ENCODE data around the gene KAT8. TPM values are rescaled to one million over a fixed set of nuclear protein-coding genes. Genes with fewer than 3 reads are reported as not detected.

Gene KAT8
- total and polyA plus RNA-seq, 10 of the 15 experiments (the other 5 are each of a cell fraction or from before 2014, with no cell fraction given), result 5.5 to 55.8 (median 39.6) TPM

DNA sequence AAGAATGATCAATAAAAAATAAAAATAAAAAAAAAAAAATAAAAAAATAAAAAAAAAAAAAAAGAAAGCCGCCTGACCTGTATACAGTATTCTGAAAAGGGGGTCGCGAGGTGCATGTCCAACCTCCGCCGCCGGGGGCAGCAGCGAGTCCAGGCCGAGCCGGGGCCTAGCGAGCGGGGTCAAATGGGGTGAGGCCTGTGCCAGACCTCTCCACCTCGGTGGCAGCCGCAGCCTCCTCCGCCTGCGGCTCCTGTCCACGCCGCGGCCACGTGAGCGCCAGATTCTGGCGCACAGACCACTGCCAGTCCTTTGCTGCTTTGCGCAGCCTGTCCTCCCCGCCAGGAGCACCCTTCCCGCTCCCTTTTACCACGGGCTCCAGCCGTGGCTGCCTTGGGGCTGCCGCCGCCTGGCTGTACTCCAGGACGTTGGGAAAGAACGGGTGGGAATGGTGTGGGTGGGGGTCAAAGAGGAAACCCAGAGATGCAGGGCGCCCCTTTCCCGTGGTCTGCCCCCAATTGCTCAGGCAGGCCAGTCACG is 11.7 kb upstream of the KAT8 start (continued):
- TF ChIP-seq, protein P1, sequence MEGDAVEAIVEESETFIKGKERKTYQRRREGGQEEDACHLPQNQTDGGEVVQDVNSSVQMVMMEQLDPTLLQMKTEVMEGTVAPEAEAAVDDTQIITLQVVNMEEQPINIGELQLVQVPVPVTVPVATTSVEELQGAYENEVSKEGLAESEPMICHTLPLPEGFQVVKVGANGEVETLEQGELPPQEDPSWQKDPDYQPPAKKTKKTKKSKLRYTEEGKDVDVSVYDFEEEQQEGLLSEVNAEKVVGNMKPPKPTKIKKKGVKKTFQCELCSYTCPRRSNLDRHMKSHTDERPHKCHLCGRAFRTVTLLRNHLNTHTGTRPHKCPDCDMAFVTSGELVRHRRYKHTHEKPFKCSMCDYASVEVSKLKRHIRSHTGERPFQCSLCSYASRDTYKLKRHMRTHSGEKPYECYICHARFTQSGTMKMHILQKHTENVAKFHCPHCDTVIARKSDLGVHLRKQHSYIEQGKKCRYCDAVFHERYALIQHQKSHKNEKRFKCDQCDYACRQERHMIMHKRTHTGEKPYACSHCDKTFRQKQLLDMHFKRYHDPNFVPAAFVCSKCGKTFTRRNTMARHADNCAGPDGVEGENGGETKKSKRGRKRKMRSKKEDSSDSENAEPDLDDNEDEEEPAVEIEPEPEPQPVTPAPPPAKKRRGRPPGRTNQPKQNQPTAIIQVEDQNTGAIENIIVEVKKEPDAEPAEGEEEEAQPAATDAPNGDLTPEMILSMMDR (IDR thresholded peaks at IDR 0.05 in 2 of 3, conservative IDR thresholded peaks at IDR 0.05 in 1 of 3; ENCODE audit: control insufficient read depth in 2 of 3, extremely low read depth in 1 of 3, insufficient read depth in 1 of 3, low read depth in 3 of 3, low read length in 3 of 3), result peak; percentile 67 to 89 (median 72)
- TF ChIP-seq IKZF1 (conservative IDR thresholded peaks at IDR 0.05) (peak; percentile 50), SMC3 (IDR thresholded peaks at IDR 0.05; ENCODE audit: borderline replicate concordance, low read length) (peak; percentile 35; the same call in 1 of the 2 replicates), NBN (IDR thresholded peaks at IDR 0.05) (peak; percentile 62; the same call in 1 of the 2 replicates), RB1 (IDR thresholded peaks at IDR 0.05; ENCODE audit: borderline replicate concordance) (peak; percentile 30; the same call in 1 of the 2 replicates), ZBED1 (IDR thresholded peaks at IDR 0.05; ENCODE audit: borderline replicate concordance) (no peak), NR2C2 (IDR thresholded peaks at IDR 0.05; ENCODE audit: borderline replicate concordance, control insufficient read depth, insufficient read length, low read depth) (no peak), NR2F1 (conservative IDR thresholded peaks at IDR 0.05) (peak; percentile 97), TAF1 (IDR thresholded peaks at IDR 0.05; ENCODE audit: borderline replicate concordance, low read depth, low read length) (no peak), POLR2A (IDR thresholded peaks at IDR 0.05; ENCODE audit: low read depth, low read length) (peak; percentile 79), BHLHE40 (IDR thresholded peaks at IDR 0.05; ENCODE audit: borderline replicate concordance in 1 of 2, low read depth in 2 of 2, low read length in 1 of 2) (peak; percentile 68 to 88), MTA2 (IDR thresholded peaks at IDR 0.05; ENCODE audit: low read depth) (peak; percentile 16; the same call in 1 of the 2 replicates), DPF2 (IDR thresholded peaks at IDR 0.05) (0 out of 2 replicates have a peak, but pooled peaks have one; percentile 24), KAT2A (conservative IDR thresholded peaks at IDR 0.05; ENCODE audit: control insufficient read depth, low read depth, low read length) (no peak), HCFC1 (IDR thresholded peaks at IDR 0.05; ENCODE audit: low read length) (no peak; the same call in 1 of the 2 replicates), EGR1 (IDR thresholded peaks at IDR 0.05; ENCODE audit: borderline replicate concordance in 1 of 2, low read depth in 2 of 2, low read length in 2 of 2) (no peak), NR2C1 (IDR thresholded peaks at IDR 0.05) (peak; percentile 48; the same call in 1 of the 2 replicates), MEF2A (IDR thresholded peaks at IDR 0.05; ENCODE audit: insufficient read depth, low read depth, low read length) (no peak), YY1 (IDR thresholded peaks at IDR 0.05; ENCODE audit: low read depth, low read length) (peak; percentile 48; the same call in 1 of the 2 replicates), ASH2L (IDR thresholded peaks at IDR 0.05; ENCODE audit: borderline replicate concordance, low read depth) (no peak), GATAD2B (conservative IDR thresholded peaks at IDR 0.05; ENCODE audit: low read depth) (0 out of 2 replicates have a peak, but pooled peaks have one; percentile 23)
- TF ChIP-seq, protein P2, sequence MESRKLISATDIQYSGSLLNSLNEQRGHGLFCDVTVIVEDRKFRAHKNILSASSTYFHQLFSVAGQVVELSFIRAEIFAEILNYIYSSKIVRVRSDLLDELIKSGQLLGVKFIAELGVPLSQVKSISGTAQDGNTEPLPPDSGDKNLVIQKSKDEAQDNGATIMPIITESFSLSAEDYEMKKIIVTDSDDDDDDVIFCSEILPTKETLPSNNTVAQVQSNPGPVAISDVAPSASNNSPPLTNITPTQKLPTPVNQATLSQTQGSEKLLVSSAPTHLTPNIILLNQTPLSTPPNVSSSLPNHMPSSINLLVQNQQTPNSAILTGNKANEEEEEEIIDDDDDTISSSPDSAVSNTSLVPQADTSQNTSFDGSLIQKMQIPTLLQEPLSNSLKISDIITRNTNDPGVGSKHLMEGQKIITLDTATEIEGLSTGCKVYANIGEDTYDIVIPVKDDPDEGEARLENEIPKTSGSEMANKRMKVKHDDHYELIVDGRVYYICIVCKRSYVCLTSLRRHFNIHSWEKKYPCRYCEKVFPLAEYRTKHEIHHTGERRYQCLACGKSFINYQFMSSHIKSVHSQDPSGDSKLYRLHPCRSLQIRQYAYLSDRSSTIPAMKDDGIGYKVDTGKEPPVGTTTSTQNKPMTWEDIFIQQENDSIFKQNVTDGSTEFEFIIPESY (IDR thresholded peaks at IDR 0.05), result peak; percentile 80; the same call in 1 of the 2 replicates
- TF ChIP-seq, protein P3, sequence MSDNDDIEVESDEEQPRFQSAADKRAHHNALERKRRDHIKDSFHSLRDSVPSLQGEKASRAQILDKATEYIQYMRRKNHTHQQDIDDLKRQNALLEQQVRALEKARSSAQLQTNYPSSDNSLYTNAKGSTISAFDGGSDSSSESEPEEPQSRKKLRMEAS (IDR thresholded peaks at IDR 0.05; ENCODE audit: low read depth, low read length), result peak; percentile 51
- TF ChIP-seq, protein P4, sequence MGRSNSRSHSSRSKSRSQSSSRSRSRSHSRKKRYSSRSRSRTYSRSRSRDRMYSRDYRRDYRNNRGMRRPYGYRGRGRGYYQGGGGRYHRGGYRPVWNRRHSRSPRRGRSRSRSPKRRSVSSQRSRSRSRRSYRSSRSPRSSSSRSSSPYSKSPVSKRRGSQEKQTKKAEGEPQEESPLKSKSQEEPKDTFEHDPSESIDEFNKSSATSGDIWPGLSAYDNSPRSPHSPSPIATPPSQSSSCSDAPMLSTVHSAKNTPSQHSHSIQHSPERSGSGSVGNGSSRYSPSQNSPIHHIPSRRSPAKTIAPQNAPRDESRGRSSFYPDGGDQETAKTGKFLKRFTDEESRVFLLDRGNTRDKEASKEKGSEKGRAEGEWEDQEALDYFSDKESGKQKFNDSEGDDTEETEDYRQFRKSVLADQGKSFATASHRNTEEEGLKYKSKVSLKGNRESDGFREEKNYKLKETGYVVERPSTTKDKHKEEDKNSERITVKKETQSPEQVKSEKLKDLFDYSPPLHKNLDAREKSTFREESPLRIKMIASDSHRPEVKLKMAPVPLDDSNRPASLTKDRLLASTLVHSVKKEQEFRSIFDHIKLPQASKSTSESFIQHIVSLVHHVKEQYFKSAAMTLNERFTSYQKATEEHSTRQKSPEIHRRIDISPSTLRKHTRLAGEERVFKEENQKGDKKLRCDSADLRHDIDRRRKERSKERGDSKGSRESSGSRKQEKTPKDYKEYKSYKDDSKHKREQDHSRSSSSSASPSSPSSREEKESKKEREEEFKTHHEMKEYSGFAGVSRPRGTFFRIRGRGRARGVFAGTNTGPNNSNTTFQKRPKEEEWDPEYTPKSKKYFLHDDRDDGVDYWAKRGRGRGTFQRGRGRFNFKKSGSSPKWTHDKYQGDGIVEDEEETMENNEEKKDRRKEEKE (IDR thresholded peaks at IDR 0.05), result no peak

Measured in GM12878 (cell line).